ENCODE data around the gene BABAM1. TPM values are rescaled to one million over a fixed set of nuclear protein-coding genes. Genes with fewer than 3 reads are reported as not detected.

Gene BABAM1
- total and polyA plus RNA-seq, 9 of the 15 experiments (the other 6 are each of a cell fraction or from before 2014, with no cell fraction given) = 14.7 to 160 (median 113) TPM

- Histone ChIP-seq H3K9me3 (replicated peaks; ENCODE audit: control insufficient read depth, insufficient read depth, low read depth, low read length) (no peaks in the 10 kb centered on the region), H3K4me1 (replicated peaks in 1 of 2; ENCODE audit: control insufficient read depth in 2 of 2, insufficient read depth in 2 of 2, low read length in 2 of 2) (peaks cover 3 to 23% of the 10 kb centered on the region in 2 experiments; a peak in 3 of 5 replicates), H3K36me3 (ENCODE audit: control insufficient read depth, insufficient read depth, low read length) (peaks cover 16% of the 10 kb centered on the region; the same call in 2 of the 3 replicates), H3K27ac (ENCODE audit: extremely low read depth, low read depth, low read length) (no peak overlapping the region), H3K9ac (ENCODE audit: insufficient read depth in 1 of 2, low read depth in 2 of 2, low read length in 2 of 2) (no peak overlapping the region; a peak in 1 of 4 replicates), H3K9me1 (ENCODE audit: control insufficient read depth, insufficient read depth, low read length) (no peaks in the 10 kb centered on the region), H2AFZ (ENCODE audit: low read depth, low read length) (peak overlapping the region; percentile 73), H3K79me2 (ENCODE audit: control insufficient read depth, insufficient read depth, low read length) (peaks cover 19% of the 10 kb centered on the region), H3K4me3 (no peak overlapping the region), H3K4me2 (ENCODE audit: insufficient read depth, low read length) (no peak overlapping the region), H4K20me1 (replicated peaks; ENCODE audit: control insufficient read depth, insufficient read depth, low read length) (no peaks in the 10 kb centered on the region), H3K27me3 (ENCODE audit: control insufficient read depth in 2 of 2, insufficient read depth in 2 of 2, low read length in 2 of 2) (no peaks in the 10 kb centered on the region)
- in situ Hi-C loops (cut with MboI) = no loop called here
- no peak for FAIRE-seq
- intact Hi-C loops (cut with micrococcal nuclease) = loop anchor here (5.0 kb wide), 1 partner anchor 39 kb away; the partner anchor contains the start of gene OCEL1
- BruUV-seq (replicated peaks) = no TSS peak
- TF ChIP-seq, protein P1, sequence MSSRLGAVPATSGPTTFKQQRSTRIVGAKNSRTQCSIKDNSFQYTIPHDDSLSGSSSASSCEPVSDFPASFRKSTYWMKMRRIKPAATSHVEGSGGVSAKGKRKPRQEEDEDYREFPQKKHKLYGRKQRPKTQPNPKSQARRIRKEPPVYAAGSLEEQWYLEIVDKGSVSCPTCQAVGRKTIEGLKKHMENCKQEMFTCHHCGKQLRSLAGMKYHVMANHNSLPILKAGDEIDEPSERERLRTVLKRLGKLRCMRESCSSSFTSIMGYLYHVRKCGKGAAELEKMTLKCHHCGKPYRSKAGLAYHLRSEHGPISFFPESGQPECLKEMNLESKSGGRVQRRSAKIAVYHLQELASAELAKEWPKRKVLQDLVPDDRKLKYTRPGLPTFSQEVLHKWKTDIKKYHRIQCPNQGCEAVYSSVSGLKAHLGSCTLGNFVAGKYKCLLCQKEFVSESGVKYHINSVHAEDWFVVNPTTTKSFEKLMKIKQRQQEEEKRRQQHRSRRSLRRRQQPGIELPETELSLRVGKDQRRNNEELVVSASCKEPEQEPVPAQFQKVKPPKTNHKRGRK (tag; IDR thresholded peaks at IDR 0.05) = 0 out of 2 replicates have a peak, but pooled peaks have one; percentile 13
- no peak for TF ChIP-seq ZNF717 (CRISPR knock-in tag; IDR thresholded peaks at IDR 0.05)
- TF ChIP-seq ZNF212 (CRISPR knock-in tag; IDR thresholded peaks at IDR 0.05) = no peak
- CTCF ChIA-PET (ENCODE audit: low intra/inter-chr PET ratio) = no interaction called here
- WGBS (ENCODE audit: insufficient coverage, low coverage, missing lambda C conversion rate) = 69% methylated on average over 7 of the region's 7 CpGs
- POLR2A ChIA-PET = interaction anchor here (0.9 to 2.7 kb wide), 7 partner anchors 8 to 39 kb away, joined by 3 to 12 read pairs (median 5); partner anchors contain the start of gene ANKLE1
- DNase-seq (ENCODE audit: extremely low read depth in 1 of 4, low spot score in 3 of 4) = no peak
- ATAC-seq = no peak
These were observed 1.2 kb upstream of the BABAM1 start for GRCh38 chr19:17266026-17266425.

DNA sequence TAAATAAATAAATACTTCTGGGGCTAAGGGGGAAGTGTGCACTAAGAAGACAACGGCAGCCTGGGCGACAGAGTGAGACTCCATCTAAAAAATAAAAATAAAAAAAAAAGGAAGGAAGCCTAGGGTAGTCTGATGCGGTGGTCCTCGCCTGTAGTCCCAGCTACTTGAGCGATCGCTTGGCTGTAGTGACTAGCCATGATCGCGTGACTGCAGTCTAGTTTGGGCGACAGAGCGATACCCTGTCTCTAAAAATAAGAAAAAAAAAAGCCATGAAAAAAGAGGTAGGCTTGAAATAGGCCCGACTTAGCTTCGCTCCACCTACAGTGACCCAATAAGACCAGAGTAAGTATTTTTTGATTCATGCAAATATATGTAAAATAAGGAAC lies 661 bp upstream of the BABAM1 start:
- H3K36me3 ChIP-seq (ENCODE audit: control insufficient read depth, insufficient read depth, low read length) = peaks cover 21% of the 10 kb centered on the region
- 67% methylated on average over 11 of the region's 12 CpGs for WGBS (ENCODE audit: insufficient coverage, low coverage, missing lambda C conversion rate)
- H3K9ac ChIP-seq (ENCODE audit: insufficient read depth in 1 of 2, low read depth in 2 of 2, low read length in 2 of 2) = no peak overlapping the region
- H3K79me2 ChIP-seq (ENCODE audit: control insufficient read depth, insufficient read depth, low read length) = peaks cover 19% of the 10 kb centered on the region
- no peak for FAIRE-seq
- peak overlapping the region; percentile 4; the same call in 1 of the 2 replicates for H3K4me2 ChIP-seq (ENCODE audit: insufficient read depth, low read length)
- intact Hi-C loops (cut with micrococcal nuclease) (loop anchor here (5.0 kb wide), 1 partner anchor 39 kb away; the partner anchor contains the start of gene OCEL1), in situ Hi-C loops (cut with MboI) (no loop called here)
- H3K4me1 ChIP-seq (replicated peaks in 1 of 2; ENCODE audit: control insufficient read depth in 2 of 2, insufficient read depth in 2 of 2, low read length in 2 of 2) = peaks cover 3 to 18% of the 10 kb centered on the region in 2 experiments; a peak in 3 of 5 replicates
- H4K20me1 ChIP-seq (replicated peaks; ENCODE audit: control insufficient read depth, insufficient read depth, low read length) = no peaks in the 10 kb centered on the region
- H3K9me1 ChIP-seq (ENCODE audit: control insufficient read depth, insufficient read depth, low read length) = no peaks in the 10 kb centered on the region
- H3K27ac ChIP-seq (ENCODE audit: extremely low read depth, low read depth, low read length) = peak overlapping the region; percentile 26; the same call in 1 of the 3 replicates
- peak overlapping the region; percentile 73 for H2AFZ ChIP-seq (ENCODE audit: low read depth, low read length)
- no peaks in the 10 kb centered on the region for H3K27me3 ChIP-seq (ENCODE audit: control insufficient read depth in 2 of 2, insufficient read depth in 2 of 2, low read length in 2 of 2)
- CTCF ChIA-PET (ENCODE audit: low intra/inter-chr PET ratio) = no interaction called here
- ATAC-seq = no peak; the same call in 1 of the 3 replicates
- H3K9me3 ChIP-seq (replicated peaks; ENCODE audit: control insufficient read depth, insufficient read depth, low read depth, low read length) = no peaks in the 10 kb centered on the region
- POLR2A ChIA-PET = interaction anchor here (0.6 to 2.7 kb wide), 16 partner anchors 9 to 192 kb away, joined by 3 to 12 read pairs (median 4); partner anchors contain the start of genes ABHD8, ANKLE1, HAUS8 and USE1
- no peak overlapping the region for H3K4me3 ChIP-seq
- BruUV-seq (replicated peaks) = no TSS peak
- no peak for DNase-seq (ENCODE audit: extremely low read depth in 1 of 4, low spot score in 3 of 4)
- TF ChIP-seq ZNF445 (CRISPR knock-in tag; IDR thresholded peaks at IDR 0.05; ENCODE audit: low read depth) (no peak), RHOXF2B (CRISPR knock-in tag; conservative IDR thresholded peaks at IDR 0.05) (no peak), DMBX1 (CRISPR knock-in tag; IDR thresholded peaks at IDR 0.05; ENCODE audit: borderline replicate concordance) (no peak), ZNF384 (IDR thresholded peaks at IDR 0.05; ENCODE audit: low read depth, low read length) (no peak), RUNX1 (IDR thresholded peaks at IDR 0.05; ENCODE audit: low read depth) (no peak), HNRNPUL1 (IDR thresholded peaks at IDR 0.05; ENCODE audit: low read length) (no peak), THRAP3 (IDR thresholded peaks at IDR 0.05; ENCODE audit: borderline replicate concordance) (peak; percentile 90), HDAC8 (tag; IDR thresholded peaks at IDR 0.05) (no peak), PRPF4 (IDR thresholded peaks at IDR 0.05; ENCODE audit: insufficient read depth, low read depth, low read length, poor library complexity, severe bottlenecking) (no peak)
- TF ChIP-seq, protein P2, sequence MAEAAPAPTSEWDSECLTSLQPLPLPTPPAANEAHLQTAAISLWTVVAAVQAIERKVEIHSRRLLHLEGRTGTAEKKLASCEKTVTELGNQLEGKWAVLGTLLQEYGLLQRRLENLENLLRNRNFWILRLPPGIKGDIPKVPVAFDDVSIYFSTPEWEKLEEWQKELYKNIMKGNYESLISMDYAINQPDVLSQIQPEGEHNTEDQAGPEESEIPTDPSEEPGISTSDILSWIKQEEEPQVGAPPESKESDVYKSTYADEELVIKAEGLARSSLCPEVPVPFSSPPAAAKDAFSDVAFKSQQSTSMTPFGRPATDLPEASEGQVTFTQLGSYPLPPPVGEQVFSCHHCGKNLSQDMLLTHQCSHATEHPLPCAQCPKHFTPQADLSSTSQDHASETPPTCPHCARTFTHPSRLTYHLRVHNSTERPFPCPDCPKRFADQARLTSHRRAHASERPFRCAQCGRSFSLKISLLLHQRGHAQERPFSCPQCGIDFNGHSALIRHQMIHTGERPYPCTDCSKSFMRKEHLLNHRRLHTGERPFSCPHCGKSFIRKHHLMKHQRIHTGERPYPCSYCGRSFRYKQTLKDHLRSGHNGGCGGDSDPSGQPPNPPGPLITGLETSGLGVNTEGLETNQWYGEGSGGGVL (CRISPR knock-in tag; IDR thresholded peaks at IDR 0.05) = no peak

Measured in K562 (cell line).